IPS-15b (cell line): ENCODE results near the gene IL17C.
"Not testable (repeated sequence)": the region's sequence is repeated elsewhere in the genome, so short reads cannot be mapped to it uniquely, and the experiment has no call there.

Source experiments
- H3K27me3 ChIP-seq: one replicate; pipeline ENCODE4 v1.6.1; 2013; ENCODE audit warnings: low read length; ENCODE audit not compliant: control insufficient read depth, insufficient read depth
- H3K36me3 ChIP-seq: one replicate; pipeline ENCODE4 v1.6.1; 2013; ENCODE audit warnings: low read length; ENCODE audit not compliant: control insufficient read depth, insufficient read depth
- H3K4me1 ChIP-seq: one replicate; pipeline ENCODE4 v1.6.1; 2013; ENCODE audit warnings: mild to moderate bottlenecking, low read length; ENCODE audit not compliant: control insufficient read depth, insufficient read depth
- H3K4me3 ChIP-seq: one replicate; pipeline ENCODE4 v1.5.1; 2013; ENCODE audit warnings: low read depth, low read length
- H3K9ac ChIP-seq: one replicate; pipeline ENCODE4 v1.6.1; 2013; ENCODE audit warnings: low read depth, mild to moderate bottlenecking, low read length
- H3K9me3 ChIP-seq: one replicate; pipeline ENCODE4 v1.6.1; 2013; ENCODE audit warnings: mild to moderate bottlenecking, low read length; ENCODE audit not compliant: control insufficient read depth, insufficient read depth

Gene IL17C

GRCh38 chr16:88657371-88657770, 19.0 kb downstream of the IL17C start:
- H3K4me3 ChIP-seq: no peak overlapping the region
- peaks cover 2% of the 10 kb centered on the region for H3K4me1 ChIP-seq
- no peaks in the 10 kb centered on the region for H3K27me3 ChIP-seq
- H3K36me3 ChIP-seq: peaks cover 26% of the 10 kb centered on the region
- no peak overlapping the region for H3K9ac ChIP-seq
- H3K9me3 ChIP-seq: no peaks in the 10 kb centered on the region

DNA sequence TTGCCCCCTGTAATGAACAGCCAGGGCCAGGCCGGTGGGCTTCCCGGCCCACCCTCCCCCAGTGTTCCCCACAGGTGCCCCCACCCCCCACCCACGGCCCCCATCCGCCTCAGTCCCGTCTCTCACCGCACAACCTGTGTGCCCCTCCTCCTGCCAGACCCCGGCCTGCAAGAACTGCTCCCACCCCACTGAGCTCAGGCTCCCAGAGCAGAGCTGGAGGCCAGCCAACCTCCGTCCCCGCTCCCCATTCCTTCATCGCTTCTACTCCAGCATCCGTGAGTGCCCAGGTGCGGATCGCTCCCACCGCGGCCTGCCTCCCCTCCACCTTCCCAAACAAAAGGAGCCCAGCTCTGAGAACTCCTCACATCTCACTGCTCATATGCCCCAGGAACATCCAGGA, 20.3 kb downstream of the IL17C start:
- H3K4me3 ChIP-seq: no peak overlapping the region
- no peaks in the 10 kb centered on the region for H3K9me3 ChIP-seq
- H3K27me3 ChIP-seq: no peaks in the 10 kb centered on the region
- peaks cover 24% of the 10 kb centered on the region for H3K36me3 ChIP-seq
- peaks cover 2% of the 10 kb centered on the region for H3K4me1 ChIP-seq
- no peak overlapping the region for H3K9ac ChIP-seq

DNA sequence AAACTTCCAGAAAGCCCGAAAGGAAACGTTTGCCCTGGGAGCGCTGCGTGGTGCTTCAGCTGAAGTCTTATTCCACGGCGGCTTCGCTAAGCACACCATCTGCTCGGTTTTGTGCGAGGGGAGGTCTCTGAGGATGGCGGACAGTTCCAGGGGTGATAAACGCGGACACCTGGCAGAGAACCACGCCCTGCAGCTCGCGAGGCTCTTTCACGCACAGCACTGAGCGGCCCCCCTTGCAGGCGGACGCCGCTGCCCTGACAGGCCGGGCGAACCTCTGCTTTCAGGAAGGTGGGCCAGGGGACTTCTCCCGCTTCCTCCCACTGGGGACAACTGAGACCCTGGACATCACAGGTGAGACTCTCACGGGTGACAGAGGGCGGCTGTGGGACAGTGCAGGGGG, 20.8 kb downstream of the IL17C start:
- H3K36me3 ChIP-seq: peaks cover 21% of the 10 kb centered on the region

GRCh38 chr16:88661468-88661867, 23.1 kb downstream of the IL17C start:
- Histone ChIP-seq H3K36me3 (peaks cover 5% of the 10 kb centered on the region), H3K27me3 (no peaks in the 10 kb centered on the region), H3K9me3 (no peaks in the 10 kb centered on the region), H3K9ac (no peak overlapping the region), H3K4me1 (peaks cover 2% of the 10 kb centered on the region), H3K4me3 (no peak overlapping the region)

More for the DNA sequence above, 20.8 kb downstream of the IL17C start:
- H3K9ac ChIP-seq: no peak overlapping the region
- H3K27me3 ChIP-seq: no peaks in the 10 kb centered on the region
- H3K9me3 ChIP-seq: no peaks in the 10 kb centered on the region
- H3K4me1 ChIP-seq: peaks cover 2% of the 10 kb centered on the region
- H3K4me3 ChIP-seq: no peak overlapping the region

DNA sequence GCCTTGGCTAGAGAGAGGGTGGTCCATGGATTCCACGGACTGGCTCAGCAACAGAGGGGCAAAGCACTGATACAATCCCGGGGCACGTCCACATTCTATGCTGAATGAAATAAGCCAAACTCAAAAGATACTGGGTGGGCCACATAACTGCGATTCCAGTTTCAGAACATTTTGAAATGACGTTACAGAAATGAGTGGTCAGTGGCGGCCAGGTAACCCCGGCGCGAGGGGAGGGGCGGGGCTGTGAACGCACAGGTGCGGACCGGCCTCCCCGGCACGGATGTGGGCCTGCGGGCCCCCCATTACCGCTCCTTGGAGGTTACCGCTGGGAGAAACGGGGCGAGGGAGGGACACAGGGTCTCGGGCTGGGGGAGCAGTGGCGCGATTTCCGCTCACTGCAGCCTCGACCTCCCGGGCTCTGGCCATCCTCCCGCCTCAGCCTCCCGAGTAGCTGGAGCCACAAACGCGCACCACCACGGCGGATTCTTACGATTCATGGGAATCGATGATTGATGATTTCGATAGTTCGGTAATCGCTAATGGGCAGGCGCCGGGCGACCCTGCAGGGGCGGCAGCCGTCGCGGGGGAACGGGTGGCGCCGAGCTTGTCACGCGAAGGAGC, 24.0 kb downstream of the IL17C start:
- Histone ChIP-seq H3K4me3 (peak overlapping the region; percentile 81), H3K4me1 (peaks cover 2% of the 10 kb centered on the region), H3K9me3 (no peaks in the 10 kb centered on the region), H3K27me3 (no peaks in the 10 kb centered on the region), H3K9ac (peak overlapping the region; percentile 24), H3K36me3 (peaks cover 7% of the 10 kb centered on the region)

- peak within 1 kb of the TSS; percentile 65 for H3K9ac ChIP-seq
- H3K9me3 ChIP-seq: no peaks in the 10 kb centered on the region
- H3K27me3 ChIP-seq: no peaks in the 10 kb centered on the region
- H3K4me1 ChIP-seq: peaks cover 2% of the 10 kb centered on the region
- peak within 1 kb of the TSS; percentile 81 for H3K4me3 ChIP-seq
- peaks cover 4% of the 10 kb centered on the region for H3K36me3 ChIP-seq
Measured at GRCh38 chr16:88662843-88663606, 24.7 kb downstream of the IL17C start, which contains the start of gene MVD. TSS of gene MVD (minus strand) at chr16:88663091. CDS start at chr16:88663080, 11 bp downstream.

- Histone ChIP-seq H3K27me3 (no peaks in the 10 kb centered on the region), H3K36me3 (peaks cover 2% of the 10 kb centered on the region), H3K4me3 (no peak overlapping the region), H3K9ac (no peak overlapping the region), H3K4me1 (peaks cover 2% of the 10 kb centered on the region), H3K9me3 (no peaks in the 10 kb centered on the region)
Measured at GRCh38 chr16:88665148-88665547, 26.8 kb downstream of the IL17C start.

- Histone ChIP-seq H3K4me1 (peaks cover 2% of the 10 kb centered on the region), H3K27me3 (no peaks in the 10 kb centered on the region), H3K4me3 (no peak overlapping the region), H3K9me3 (no peaks in the 10 kb centered on the region), H3K9ac (no peak overlapping the region), H3K36me3 (peaks cover 2% of the 10 kb centered on the region)
Measured at GRCh38 chr16:88665570-88665969, 27.2 kb downstream of the IL17C start.

- Histone ChIP-seq H3K9me3 (no peaks in the 10 kb centered on the region), H3K27me3 (no peaks in the 10 kb centered on the region), H3K9ac (no peak overlapping the region), H3K4me3 (no peak overlapping the region), H3K36me3 (peaks cover 2% of the 10 kb centered on the region), H3K4me1 (no peaks in the 10 kb centered on the region)
Measured at GRCh38 chr16:88667461-88667860, 29.1 kb downstream of the IL17C start.

DNA sequence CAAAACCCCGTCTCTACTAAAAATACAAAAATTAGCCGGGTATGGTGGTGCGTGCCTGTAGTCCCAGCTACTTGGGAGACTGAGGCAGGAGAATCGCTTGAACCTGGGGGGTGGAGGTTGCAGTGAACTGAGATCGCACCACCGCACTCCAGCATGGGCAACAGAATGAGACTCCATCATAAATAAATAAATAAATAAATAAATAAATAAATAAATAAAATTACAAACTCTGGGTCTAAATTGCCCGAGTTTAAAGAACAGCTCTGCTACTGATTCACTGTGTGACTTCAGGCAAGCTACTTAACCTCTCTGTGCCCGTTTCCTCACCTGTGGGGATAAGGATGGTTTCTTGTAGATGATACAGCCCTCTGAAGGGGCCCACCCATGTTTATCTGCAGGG, 31.1 kb downstream of the IL17C start:
- H3K9me3 ChIP-seq, H3K4me3 ChIP-seq, H3K27me3 ChIP-seq, H3K4me1 ChIP-seq, H3K9ac ChIP-seq, H3K36me3 ChIP-seq: not testable (repeated sequence)

- Histone ChIP-seq H3K36me3 (peaks cover 2% of the 10 kb centered on the region), H3K27me3 (no peaks in the 10 kb centered on the region), H3K9me3 (no peaks in the 10 kb centered on the region), H3K4me1 (no peaks in the 10 kb centered on the region), H3K9ac (no peak overlapping the region), H3K4me3 (no peak overlapping the region)
Measured at GRCh38 chr16:88669980-88670379, 31.6 kb downstream of the IL17C start.

- no peaks in the 10 kb centered on the region for H3K27me3 ChIP-seq
Measured at GRCh38 chr16:88671806-88672205, 33.4 kb downstream of the IL17C start.

More at GRCh38 chr16:88671806-88672205, 33.4 kb downstream of the IL17C start:
- Histone ChIP-seq H3K36me3 (no peaks in the 10 kb centered on the region), H3K9ac (no peak overlapping the region), H3K4me3 (no peak overlapping the region), H3K4me1 (no peaks in the 10 kb centered on the region), H3K9me3 (no peaks in the 10 kb centered on the region)
